Measurements from ENCODE around the gene LCN15. TPM values are rescaled to one million over a fixed set of nuclear protein-coding genes. Genes with fewer than 3 reads are reported as not detected.

LCN15 gene
- total and polyA plus RNA-seq, 2 of the 13 experiments (the other 11 are each of a cell fraction or from before 2014, with no cell fraction given) = 1.3 to 53.7 TPM

- no peak overlapping the region for H2AFZ ChIP-seq (ENCODE audit: low read length)
- no peak for ATAC-seq
- peaks cover 6% of the 10 kb centered on the region; the same call in 1 of the 2 replicates for H3K9me3 ChIP-seq (ENCODE audit: low read length)
- H3K27me3 ChIP-seq (ENCODE audit: control insufficient read depth in 1 of 2, insufficient read depth in 2 of 2, low read length in 2 of 2) = no peaks in the 10 kb centered on the region
- in situ Hi-C loops (cut with HindIII; ENCODE audit: extremely low pct_ligation_motif_present, low pct_unique_long_range_greater_than_20kb) (loop anchor here (10.0 kb wide), 1 partner anchor 270 kb away; the partner anchor contains the start of gene NPDC1), intact Hi-C loops (cut with micrococcal nuclease; ENCODE audit: unreplicated experiment) (no loop called here)
- no peaks in the 10 kb centered on the region for H4K20me1 ChIP-seq (ENCODE audit: insufficient read depth, low read length)
- no peak overlapping the region for H3K27ac ChIP-seq (ENCODE audit: extremely low read length, insufficient read depth, low read length)
- no peak for FAIRE-seq
- ChIA-PET CTCF (ENCODE audit: low intra/inter-chr PET ratio, low total read pairs) (no interaction called here), POLR2A (no interaction called here)
- H3K4me3 ChIP-seq (replicated peaks in 1 of 3; ENCODE audit: insufficient read depth in 1 of 3, low read depth in 2 of 3, low read length in 3 of 3) = no peak overlapping the region
- H3K36me3 ChIP-seq (replicated peaks in 1 of 2; ENCODE audit: control insufficient read depth in 1 of 2, insufficient read depth in 2 of 2, low read length in 2 of 2) = no peaks in the 10 kb centered on the region
- no peak for DNase-seq (ENCODE audit: low spot score)
- no peak for TF ChIP-seq ZFAT (CRISPR knock-in tag; conservative IDR thresholded peaks at IDR 0.05)
- no peak for TF ChIP-seq PRPF4 (IDR thresholded peaks at IDR 0.05; ENCODE audit: low read depth, low read length, poor library complexity, severe bottlenecking)
- no peak for TF ChIP-seq ZNF501 (CRISPR knock-in tag; IDR thresholded peaks at IDR 0.05)
- no peak for TF ChIP-seq PBX2 (CRISPR knock-in tag; IDR thresholded peaks at IDR 0.05)
- TF ChIP-seq ZNF737 (CRISPR knock-in tag; IDR thresholded peaks at IDR 0.05; ENCODE audit: borderline replicate concordance) = no peak
- TF ChIP-seq ARHGAP35 (CRISPR knock-in tag; IDR thresholded peaks at IDR 0.05; ENCODE audit: borderline replicate concordance) = no peak
- TF ChIP-seq KLF13 (CRISPR knock-in tag; IDR thresholded peaks at IDR 0.05) = no peak
- no peak for TF ChIP-seq ZSCAN25 (CRISPR knock-in tag; IDR thresholded peaks at IDR 0.05)
- no peak for TF ChIP-seq JDP2 (CRISPR knock-in tag; IDR thresholded peaks at IDR 0.05; ENCODE audit: borderline replicate concordance)
- TF ChIP-seq MTF1 (CRISPR knock-in tag; IDR thresholded peaks at IDR 0.05) = no peak
- TF ChIP-seq POLR2G (IDR thresholded peaks at IDR 0.05; ENCODE audit: low read depth, low read length) = no peak
- no peak for TF ChIP-seq ZNF768 (CRISPR knock-in tag; IDR thresholded peaks at IDR 0.05)
- no peak overlapping the region for H3K9ac ChIP-seq (ENCODE audit: insufficient read depth, low read depth, low read length)
- BruUV-seq (replicated peaks) = no TSS peak
- peaks cover 38% of the 10 kb centered on the region for H3K4me1 ChIP-seq (ENCODE audit: insufficient read depth, low read length)
- no peaks in the 10 kb centered on the region for H3K79me2 ChIP-seq (ENCODE audit: insufficient read depth, low read length)
- 96% methylated on average over 3 of the region's 6 CpGs for WGBS (ENCODE audit: low lambda C conversion rate)
- H3K4me2 ChIP-seq (ENCODE audit: low read depth, low read length) = no peak overlapping the region
Measured at GRCh38 chr9:136775191-136775590, 10.9 kb upstream of the LCN15 start.
